ENCODE results near the gene KRT32.

DNA sequence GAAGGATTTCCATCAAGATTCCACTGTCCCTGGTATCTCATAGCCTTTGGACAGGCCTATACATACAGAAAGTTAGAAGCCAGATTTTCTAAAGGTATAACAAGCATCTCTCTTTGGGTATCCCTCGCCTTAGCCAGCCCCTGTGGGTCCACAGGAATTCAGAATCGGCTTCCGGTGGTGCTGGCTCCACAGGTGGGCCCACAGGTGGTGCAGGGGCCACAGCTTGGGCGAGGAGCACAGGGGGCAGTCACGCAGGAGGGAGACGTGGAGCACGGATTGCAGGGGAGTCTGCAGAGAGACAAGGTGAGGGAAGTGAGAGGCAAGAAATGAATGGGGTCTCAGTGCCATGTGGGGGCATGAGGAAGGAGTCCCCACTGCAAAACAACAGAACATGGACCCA lies 29.9 kb downstream of the KRT32 start:
- no peak for TF ChIP-seq CSRNP3 (CRISPR knock-in tag; IDR thresholded peaks at IDR 0.05)
- TF ChIP-seq ZNF565 (CRISPR knock-in tag; conservative IDR thresholded peaks at IDR 0.05; ENCODE audit: low read depth), result no peak
- TF ChIP-seq BACH2 (CRISPR knock-in tag; IDR thresholded peaks at IDR 0.05; ENCODE audit: borderline replicate concordance), result no peak
- no peak for TF ChIP-seq PPARA (CRISPR knock-in tag; IDR thresholded peaks at IDR 0.05; ENCODE audit: borderline replicate concordance)
- no peak for TF ChIP-seq TOX (CRISPR knock-in tag; IDR thresholded peaks at IDR 0.05; ENCODE audit: borderline replicate concordance)

All from SK-N-SH treated with all-trans-retinoic acid at 6 μM for 48 hours (cell line).